SHP77 treated with DMSO at 0.1 percent for 48 hours (cell line): ENCODE data around the gene INAVA.
"Not testable (repeated sequence)": the region's sequence is repeated elsewhere in the genome, so short reads cannot be mapped to it uniquely, and the experiment has no call there.

Experiments
- DNase-seq: peaks from one replicate; lab custom pipeline; 2025; lab: John Stamatoyannopoulos, UW

Gene INAVA

DNA sequence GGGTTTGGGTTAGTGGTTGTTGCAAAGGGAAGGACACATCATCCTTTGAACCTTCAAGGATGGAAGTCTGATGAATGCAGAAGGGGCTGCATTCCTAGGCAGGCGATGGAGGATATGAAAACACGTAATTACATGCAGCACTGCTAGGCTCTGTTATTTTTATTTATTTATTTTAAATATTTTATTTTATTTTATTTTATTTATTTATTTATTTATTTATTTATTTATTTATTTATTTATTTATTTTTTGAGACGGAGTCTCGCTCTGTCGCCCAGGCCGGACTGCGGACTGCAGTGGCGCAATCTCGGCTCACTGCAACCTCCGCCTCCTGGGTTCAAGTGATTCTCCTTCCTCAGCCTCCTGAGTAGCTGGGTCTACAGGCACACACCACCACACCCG is 69.2 kb downstream of the INAVA start:
- not testable (repeated sequence) for DNase-seq
